Ovary (tissue), 3 donors: Measurements from ENCODE around the gene USP1.

ENCODE experiments used
- CTCF ChIP-seq, 3 donors: fragments of 450-650 bp in 2 of 3; fragments of 200-600 bp in 1 of 3; IDR thresholded peaks; one replicate each; pipeline versions ENCODE4 v1.5.1 to v1.8.0; 2016 to 2022; ENCODE audit warnings: antibody characterized with exemption in 3 of 3, mild to moderate bottlenecking in 1 of 3
- POLR2A ChIP-seq: fragments of 450-650 bp; IDR thresholded peaks from one replicate; pipeline ENCODE4 v1.6.1; 2017; ENCODE audit warnings: antibody characterized with exemption, mild to moderate bottlenecking, moderate library complexity
- donor health status: DM: no; HTN: no; CAD: no.

- TF ChIP-seq CTCF (IDR thresholded peaks at IDR 0.05) (no peak), POLR2A (no peak)
Observed at GRCh38 chr1:62493656-62494055, 56.8 kb downstream of the USP1 start.
